ENCODE data around the gene SLC23A1.
"Not testable (repeated sequence)": the region's sequence is repeated elsewhere in the genome, so short reads cannot be mapped to it uniquely, and the experiment has no call there.

The SLC23A1 gene

GRCh38 chr5:139369181-139369580 is 13.9 kb downstream of the SLC23A1 start:
- DNase-seq (ENCODE audit: low read depth) = no peak

GRCh38 chr5:139368613-139369012 is 14.5 kb downstream of the SLC23A1 start:
- no peak for DNase-seq (ENCODE audit: low read depth)

- DNase-seq (ENCODE audit: low read depth) = no peak
Observed at GRCh38 chr5:139364466-139364865, 18.6 kb downstream of the SLC23A1 start.

- DNase-seq (ENCODE audit: low read depth) = no peak
Observed at GRCh38 chr5:139363937-139364336, 19.2 kb downstream of the SLC23A1 start.

- DNase-seq (ENCODE audit: low read depth) = no peak
Observed at GRCh38 chr5:139361835-139362429, 21.2 kb downstream of the SLC23A1 start.

GRCh38 chr5:139360384-139360783 is 22.7 kb downstream of the SLC23A1 start:
- DNase-seq (ENCODE audit: low read depth) = no peak

GRCh38 chr5:139358064-139358463 is 25.0 kb downstream of the SLC23A1 start:
- DNase-seq (ENCODE audit: low read depth) = no peak

GRCh38 chr5:139355900-139356299 is 27.2 kb downstream of the SLC23A1 start:
- DNase-seq (ENCODE audit: low read depth) = not testable (repeated sequence)

- no peak for DNase-seq (ENCODE audit: low read depth)
Observed at GRCh38 chr5:139354186-139354585, 28.9 kb downstream of the SLC23A1 start.

- DNase-seq (ENCODE audit: low read depth) = not testable (repeated sequence)
Observed at GRCh38 chr5:139347863-139348262, 35.2 kb downstream of the SLC23A1 start.

GRCh38 chr5:139345442-139345841 is 37.7 kb downstream of the SLC23A1 start:
- DNase-seq (ENCODE audit: low read depth) = not testable (repeated sequence)

- no peak for DNase-seq (ENCODE audit: low read depth)
Observed at GRCh38 chr5:139344177-139344576, 38.9 kb downstream of the SLC23A1 start.

- DNase-seq (ENCODE audit: low read depth) = no peak
Observed at GRCh38 chr5:139343476-139343875, 39.6 kb downstream of the SLC23A1 start.

GRCh38 chr5:139342423-139342723 is 40.7 kb downstream of the SLC23A1 start:
- peak; percentile 69 for DNase-seq (ENCODE audit: low read depth)

- peak; percentile 97 for DNase-seq (ENCODE audit: low read depth)
Observed at GRCh38 chr5:139341689-139342422, 41.2 kb downstream of the SLC23A1 start, which contains the start of gene PAIP2. Gene PAIP2 (plus strand): TSS chr5:139341854. CDS start chr5:139363785, 21,931 bp downstream.

GRCh38 chr5:139341187-139341688 is 41.9 kb downstream of the SLC23A1 start:
- no peak for DNase-seq (ENCODE audit: low read depth)

- DNase-seq (ENCODE audit: low read depth) = no peak
Observed at GRCh38 chr5:139340051-139340450, 43.0 kb downstream of the SLC23A1 start.

GRCh38 chr5:139335811-139336210 is 47.3 kb downstream of the SLC23A1 start:
- DNase-seq (ENCODE audit: low read depth) = no peak

Data from activated gamma-delta T cell treated with anti-CD3 and anti-CD28 coated beads, Interleukin-2, amount 50 U/mL, for 16 hours (primary cell).